Fibroblast of skin of back (primary cell): Measurements from ENCODE around the gene SHLD3. TPM values are rescaled to one million over a fixed set of nuclear protein-coding genes. Genes with fewer than 3 reads are reported as not detected.
A peak's percentile ranks its signal among the peaks of the same experiment; 100 is the strongest.
"Not testable (repeated sequence)": the region's sequence is repeated elsewhere in the genome, so short reads cannot be mapped to it uniquely, and the experiment has no call there.

Source experiments
- DNase-seq: peaks from one replicate; pipeline ENCODE4 v3.0.0-alpha.2; 2013
- polyA plus RNA-seq, 2 experiments: library from polyadenylated mRNA; unstranded; fragments of 120-200 nt; gene quantifications; one replicate each; pipeline ENCODE4 v1.2.1, GENCODE V29; 2013; ENCODE audit not compliant: insufficient read length in 2 of 2

Gene SHLD3
- polyA plus RNA-seq (2013, experiment 1 of 2; ENCODE audit: insufficient read length): 2.2 TPM
- polyA plus RNA-seq (2013, experiment 2 of 2; ENCODE audit: insufficient read length): 1.7 TPM

- peak; percentile 90 for DNase-seq
Measured at GRCh38 chr5:65624571-65625555, at the start of gene SHLD3, which contains the start of gene TRAPPC13. Gene SHLD3 (plus strand): TSS chr5:65625027. CDS start chr5:65629588, 4,561 bp downstream. Gene TRAPPC13 (plus strand): TSS chr5:65625027. CDS start chr5:65625061, 34 bp downstream.

- no peak for DNase-seq
Measured at GRCh38 chr5:65577141-65577540, 47.7 kb upstream of the SHLD3 start.

GRCh38 chr5:65588694-65589093 lies 36.1 kb upstream of the SHLD3 start:
- no peak for DNase-seq

- not testable (repeated sequence) for DNase-seq
Measured at GRCh38 chr5:65601761-65602160, 23.1 kb upstream of the SHLD3 start.

GRCh38 chr5:65611524-65611923 lies 13.3 kb upstream of the SHLD3 start:
- no peak for DNase-seq

GRCh38 chr5:65612298-65612907 lies 12.4 kb upstream of the SHLD3 start:
- no peak for DNase-seq

GRCh38 chr5:65620021-65620420 lies 4.8 kb upstream of the SHLD3 start:
- no peak for DNase-seq

GRCh38 chr5:65621961-65622360 lies 2.9 kb upstream of the SHLD3 start:
- DNase-seq: not testable (repeated sequence)

- DNase-seq: no peak
Measured at GRCh38 chr5:65623482-65623881, 1.3 kb upstream of the SHLD3 start.

GRCh38 chr5:65624025-65624570 lies 729 bp upstream of the SHLD3 start, which contains the start of gene TRIM23:
Gene TRIM23 (minus strand): TSS chr5:65624333. CDS start chr5:65624274, 59 bp downstream.
- DNase-seq: peak; percentile 94

GRCh38 chr5:65625743-65626142 lies 916 bp downstream of the SHLD3 start:
- DNase-seq: no peak

- DNase-seq: no peak
Measured at GRCh38 chr5:65630981-65631380, 6.2 kb downstream of the SHLD3 start.

GRCh38 chr5:65640240-65640639 lies 15.4 kb downstream of the SHLD3 start:
- DNase-seq: no peak

GRCh38 chr5:65646938-65647337 lies 22.1 kb downstream of the SHLD3 start:
- DNase-seq: no peak

GRCh38 chr5:65647941-65648340 lies 23.1 kb downstream of the SHLD3 start:
- DNase-seq: no peak

- no peak for DNase-seq
Measured at GRCh38 chr5:65651144-65651543, 26.3 kb downstream of the SHLD3 start.

GRCh38 chr5:65654713-65655112 lies 29.9 kb downstream of the SHLD3 start:
- no peak for DNase-seq

GRCh38 chr5:65663804-65664521 lies 39.1 kb downstream of the SHLD3 start:
- DNase-seq: peak; percentile 37

GRCh38 chr5:65668696-65669095 lies 43.9 kb downstream of the SHLD3 start:
- DNase-seq: no peak

- peak; percentile 21 for DNase-seq
Measured at GRCh38 chr5:65672796-65673195, 48.0 kb downstream of the SHLD3 start.

- no peak for DNase-seq
Measured at GRCh38 chr5:65674749-65675148, 49.9 kb downstream of the SHLD3 start.

GRCh38 chr5:65676056-65676455 lies 51.2 kb downstream of the SHLD3 start:
- DNase-seq: not testable (repeated sequence)
